Endometrium (tissue), 2 donors: ENCODE results near the gene SLC5A10.

ENCODE experiments used
- FAIRE-seq: peaks from 2 replicates; lab custom pipeline; 2012; peaks lifted over from hg19 to GRCh38; lab: Jason Lieb, UNC
- donor health status: control.
- donor health status: control.

Gene SLC5A10

DNA sequence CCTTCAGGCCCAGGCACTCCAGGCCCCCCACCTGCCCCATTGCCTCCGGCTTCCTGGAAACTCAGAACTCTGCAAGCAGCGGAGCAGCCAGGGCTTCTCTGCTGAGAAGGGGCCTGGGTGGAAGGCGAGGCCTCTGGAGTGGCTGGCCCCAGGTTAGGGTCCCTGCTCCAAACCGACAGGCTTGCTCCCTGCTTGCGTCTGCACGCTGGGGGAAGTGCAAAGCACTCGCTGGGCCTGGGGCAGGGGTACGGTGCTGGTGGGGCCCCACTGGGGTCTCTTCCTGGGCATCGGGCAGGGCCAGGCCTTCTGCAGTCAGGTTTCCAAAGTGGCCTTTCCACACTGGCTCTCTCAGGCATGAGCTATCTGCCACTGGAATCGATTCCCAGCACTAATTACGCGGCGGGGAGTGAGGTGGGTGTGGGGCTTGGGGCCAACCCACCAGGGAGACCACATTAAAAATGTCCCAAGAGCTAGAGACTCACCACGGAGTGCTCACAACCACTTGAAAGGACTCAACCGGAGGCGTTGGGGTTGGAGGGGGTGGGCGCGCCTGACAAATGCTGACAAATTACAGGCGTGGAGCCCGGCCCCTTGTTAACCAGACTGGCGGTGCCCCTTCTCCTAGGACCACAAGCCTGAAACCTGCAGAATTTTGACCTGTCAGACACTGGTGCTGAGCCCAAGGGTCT, 34.7 kb downstream of the SLC5A10 start:
- no peak for FAIRE-seq

DNA sequence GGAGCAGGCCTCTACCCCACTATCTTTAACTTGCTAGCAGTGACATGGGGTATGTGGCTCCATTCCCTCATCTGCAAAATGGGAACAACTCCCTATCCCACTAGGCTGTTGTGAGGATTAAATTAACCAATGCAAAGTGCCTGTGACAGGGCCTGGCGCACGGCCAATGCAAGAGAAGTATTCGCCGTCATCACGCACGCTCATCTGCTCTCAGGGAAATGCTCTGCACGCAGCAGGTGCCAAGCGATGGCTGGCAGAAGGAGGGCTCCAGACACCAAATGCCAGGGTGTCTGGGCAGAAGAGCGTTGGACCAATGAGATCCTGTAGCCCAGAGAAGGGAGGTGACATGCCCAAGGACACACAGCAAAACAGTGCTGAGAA, 35.3 kb downstream of the SLC5A10 start:
- FAIRE-seq, result no peak

- no peak for FAIRE-seq
Measured at GRCh38 chr17:18987862-18988545, 36.0 kb downstream of the SLC5A10 start.

DNA sequence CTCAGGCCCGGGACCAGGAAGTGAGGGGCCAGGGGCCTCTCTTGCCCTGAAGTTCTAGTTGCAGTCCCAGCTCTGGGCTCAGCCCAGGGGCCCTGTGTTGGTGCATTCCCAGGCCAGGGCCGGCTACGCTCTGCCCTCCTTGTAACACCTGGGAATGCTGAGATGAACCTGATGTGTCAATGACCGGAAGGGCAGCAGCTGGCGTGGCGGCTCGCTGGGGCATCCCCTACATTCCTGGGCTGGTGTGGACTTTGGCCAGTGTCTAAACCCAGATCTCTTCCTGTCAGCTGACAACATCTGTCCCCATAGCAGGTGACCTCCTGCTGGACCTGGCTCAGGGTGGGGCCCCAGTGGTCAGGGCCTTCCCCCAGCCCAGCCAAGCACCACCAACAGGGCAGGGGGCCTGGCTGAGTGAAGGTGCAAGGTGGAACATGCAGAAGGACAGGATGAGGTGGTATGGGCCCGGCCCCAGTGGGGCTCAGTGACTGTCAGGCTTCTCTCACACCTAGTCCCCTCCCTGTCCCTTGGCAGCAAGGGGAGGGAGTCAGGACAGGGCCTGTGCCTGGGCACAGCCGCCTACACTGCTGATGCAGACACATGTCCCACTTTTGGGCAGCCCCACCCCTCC, 36.7 kb downstream of the SLC5A10 start:
- no peak for FAIRE-seq

DNA sequence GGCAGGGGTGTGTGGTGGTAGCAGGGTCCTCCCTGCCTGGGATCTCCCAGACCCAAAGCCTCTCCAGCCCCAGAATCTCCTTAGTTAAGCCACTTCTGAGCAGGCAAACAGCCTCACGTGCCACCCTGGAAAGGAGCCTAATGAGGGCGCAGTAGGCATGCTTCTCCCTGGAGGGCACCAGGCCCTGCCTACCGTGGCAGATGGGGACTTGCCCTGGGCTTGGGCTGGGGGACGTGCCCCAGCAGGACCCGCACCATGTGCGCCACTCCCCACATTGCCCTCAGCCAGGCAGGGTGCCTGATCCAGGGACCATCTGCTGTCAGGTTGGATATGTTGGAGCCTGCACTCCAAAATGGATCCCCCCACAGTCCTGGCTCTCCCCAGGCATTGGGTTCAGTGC, 38.4 kb downstream of the SLC5A10 start:
- FAIRE-seq, result no peak

- no peak for FAIRE-seq
Measured at GRCh38 chr17:18991531-18992315, 39.8 kb downstream of the SLC5A10 start.

GRCh38 chr17:18992454-18993130, 40.6 kb downstream of the SLC5A10 start:
- FAIRE-seq, result no peak

DNA sequence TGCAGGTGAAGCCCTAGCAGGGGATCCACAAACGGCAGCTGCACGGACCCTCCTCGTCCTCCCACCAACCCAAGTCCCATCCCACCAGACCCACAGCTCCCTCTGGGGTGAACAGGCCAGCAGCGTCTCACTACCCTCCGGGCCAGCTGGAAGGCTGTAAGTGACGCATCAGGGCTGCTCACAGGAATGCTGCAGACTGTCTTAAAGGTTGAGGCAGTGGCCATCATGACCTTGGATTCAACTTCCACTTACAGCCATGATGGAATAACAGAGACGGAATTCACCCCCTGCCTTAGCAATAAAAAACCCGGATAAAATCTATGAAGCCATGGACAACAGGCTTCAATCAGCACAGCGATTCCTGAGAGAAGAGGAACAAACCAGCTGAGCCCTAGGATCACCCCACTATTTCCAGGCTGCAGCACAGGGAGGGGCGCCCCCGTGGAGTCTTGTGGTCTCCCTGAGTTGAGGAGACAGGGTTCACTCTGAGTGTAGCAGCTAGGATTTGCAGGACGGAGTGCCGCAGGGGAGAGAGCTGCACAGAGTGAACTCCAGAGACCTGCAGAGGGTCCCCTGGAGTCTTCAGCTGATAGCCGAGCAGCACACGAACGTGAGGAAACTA, 42.1 kb downstream of the SLC5A10 start:
- no peak for FAIRE-seq

- FAIRE-seq, result no peak
Measured at GRCh38 chr17:18994631-18995030, 42.7 kb downstream of the SLC5A10 start.

- no peak for FAIRE-seq
Measured at GRCh38 chr17:18995220-18995619, 43.3 kb downstream of the SLC5A10 start.

DNA sequence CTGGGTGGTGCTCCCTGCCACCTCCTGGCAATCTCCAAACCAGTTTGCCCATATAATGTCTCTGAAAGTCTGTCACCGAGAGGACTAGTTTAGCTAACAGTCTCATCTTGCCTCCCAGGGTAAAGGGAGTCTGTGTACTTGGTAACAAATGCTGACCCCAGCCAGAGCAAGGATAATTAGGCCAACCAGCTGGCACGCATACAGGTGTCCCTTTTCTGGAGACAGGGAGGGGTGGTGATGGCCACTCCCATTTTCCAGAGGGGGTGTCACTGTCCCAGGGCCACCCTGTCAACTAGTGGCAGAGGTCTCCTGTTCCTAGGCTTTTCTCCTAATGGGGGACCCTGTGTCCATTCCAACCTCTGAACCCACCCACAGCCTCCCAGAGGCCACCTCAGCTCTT, 44.5 kb downstream of the SLC5A10 start:
- FAIRE-seq, result no peak

DNA sequence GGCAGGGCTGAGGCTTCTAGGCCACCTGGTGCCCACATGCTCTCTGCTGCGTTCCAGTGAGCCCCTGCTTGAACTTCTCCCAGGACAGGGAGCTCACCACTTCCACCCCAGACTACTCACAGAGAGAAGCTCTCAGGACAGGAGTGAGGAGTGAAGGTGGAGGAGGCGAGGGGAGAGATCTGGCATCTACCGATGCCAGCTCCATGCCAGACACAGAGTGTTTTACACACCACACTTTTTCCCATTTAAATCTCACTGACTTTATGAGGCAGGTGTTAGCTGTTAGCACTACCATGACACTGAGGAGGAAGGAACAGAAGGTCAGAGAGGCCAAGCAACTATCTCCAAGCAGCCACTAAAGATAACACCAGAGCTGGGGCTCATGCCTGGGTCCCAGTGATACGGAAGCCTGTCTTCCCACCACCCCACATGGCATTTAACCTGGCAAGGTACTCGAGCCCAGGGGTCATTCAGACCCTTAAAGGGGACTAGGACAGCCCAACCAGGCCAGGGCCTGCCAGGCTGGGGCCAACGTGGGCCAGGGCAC, 45.8 kb downstream of the SLC5A10 start:
- no peak for FAIRE-seq

GRCh38 chr17:18999394-18999793, 47.4 kb downstream of the SLC5A10 start:
- FAIRE-seq, result no peak

- no peak for FAIRE-seq
Measured at GRCh38 chr17:18999911-19000310, 47.9 kb downstream of the SLC5A10 start.

- no peak for FAIRE-seq
Measured at GRCh38 chr17:19000531-19001325, 48.8 kb downstream of the SLC5A10 start.

- no peak for FAIRE-seq
Measured at GRCh38 chr17:19001907-19002590, 50.1 kb downstream of the SLC5A10 start.

DNA sequence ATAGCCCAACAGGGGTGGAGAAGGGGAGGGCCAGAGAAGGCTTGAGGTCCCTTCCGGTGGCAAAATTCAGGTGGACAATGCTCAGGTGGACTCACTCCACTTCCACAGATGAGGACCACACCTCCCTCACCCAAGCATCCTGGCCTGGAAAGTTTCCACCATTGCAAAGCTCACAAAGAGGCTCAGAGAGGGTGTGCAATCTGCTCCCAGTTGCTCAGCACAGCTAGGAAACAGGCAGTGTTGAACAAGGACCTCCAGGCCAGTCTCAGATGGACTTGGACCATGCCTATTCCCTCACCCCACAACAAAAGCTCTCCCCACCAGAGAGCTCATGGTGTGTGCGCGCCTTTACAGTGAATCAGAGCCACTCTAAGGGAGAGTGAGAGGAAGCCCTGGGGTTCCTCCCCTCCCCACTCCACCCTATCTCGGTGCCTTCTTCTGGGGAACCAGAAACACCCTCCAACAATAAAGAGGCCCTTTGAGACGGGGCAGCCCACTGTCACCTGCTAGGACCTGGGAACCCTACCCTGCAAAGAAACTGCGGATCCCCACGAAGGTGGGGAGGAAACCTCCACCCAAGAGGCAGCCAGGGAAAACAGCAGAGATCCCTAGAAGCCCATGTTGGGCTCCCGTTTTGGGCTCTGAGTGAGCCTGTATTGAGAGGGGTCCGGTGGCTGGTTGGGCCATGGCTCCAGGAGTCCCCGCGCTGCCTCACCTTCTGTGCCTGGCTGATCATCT, 51.0 kb downstream of the SLC5A10 start:
- no peak for FAIRE-seq

GRCh38 chr17:19003543-19004420, 51.8 kb downstream of the SLC5A10 start:
- FAIRE-seq, result no peak
